NT2/D1 (cell line): ENCODE data around the gene KBTBD2.

Experiments
- SUZ12 ChIP-seq: IDR thresholded peaks from 2 replicates; pipeline ENCODE4 v1.6.1; 2011; ENCODE audit not compliant: insufficient read length, insufficient read depth; ENCODE audit errors: extremely low read depth
- YY1 ChIP-seq: IDR thresholded peaks from 2 replicates; pipeline ENCODE4 v1.6.1; 2011; ENCODE audit not compliant: insufficient read length, insufficient read depth
- ZNF274 ChIP-seq: IDR thresholded peaks from 2 replicates; pipeline ENCODE4 v1.6.1; 2011; ENCODE audit warnings: mild to moderate bottlenecking, low read depth, low read length

GRCh38 chr7:32872421-32872820, 19.1 kb downstream of the KBTBD2 start:
- TF ChIP-seq ZNF274 (no peak), SUZ12 (no peak), YY1 (no peak)
